Ovary (tissue), 9 donors: ENCODE measurements around the gene GARNL3. TPM values are rescaled to one million over a fixed set of nuclear protein-coding genes. Genes with fewer than 3 reads are reported as not detected.

Source experiments
- DNase-seq, 5 donors: peaks; one replicate each; pipeline ENCODE4 v3.0.0-alpha.2; 2019 to 2020
- H3K27ac ChIP-seq, 2 donors: fragments of 200-600 bp; one replicate each; pipeline versions ENCODE4 v1.5.1 to v1.8.0; 2019 to 2022
- H3K27me3 ChIP-seq: fragments of 200-600 bp; one replicate; pipeline ENCODE4 v1.8.0; 2022
- H3K36me3 ChIP-seq: fragments of 200-600 bp; sonication (generic); one replicate; pipeline ENCODE4 v1.5.1; 2019
- H3K4me1 ChIP-seq: one replicate; pipeline ENCODE4 v1.8.1; 2013; ENCODE audit warnings: mild to moderate bottlenecking, moderate library complexity; ENCODE audit not compliant: insufficient read depth
- H3K4me3 ChIP-seq: fragments of 200-600 bp; sonication (generic); one replicate; pipeline ENCODE4 v1.5.1; 2017
- H3K9me3 ChIP-seq, 2 donors: fragments of 200-600 bp in 1 of 2; sonication (generic) in 1 of 2; one replicate each; pipeline versions ENCODE4 v1.5.1 to v1.8.1; 2013 to 2019; ENCODE audit warnings: mild to moderate bottlenecking in 1 of 2, moderate library complexity in 1 of 2
- CTCF ChIP-seq, 3 donors: fragments of 450-650 bp in 2 of 3; fragments of 200-600 bp in 1 of 3; IDR thresholded peaks; one replicate each; pipeline versions ENCODE4 v1.5.1 to v1.8.0; 2016 to 2022; ENCODE audit warnings: antibody characterized with exemption in 3 of 3, mild to moderate bottlenecking in 1 of 3
- EP300 ChIP-seq: sonication (generic); formaldehyde crosslinking; IDR thresholded peaks from one replicate; pipeline ENCODE4 v1.6.1; 2017; ENCODE audit warnings: antibody characterized with exemption
- POLR2A ChIP-seq: fragments of 450-650 bp; IDR thresholded peaks from one replicate; pipeline ENCODE4 v1.6.1; 2017; ENCODE audit warnings: antibody characterized with exemption, mild to moderate bottlenecking, moderate library complexity
- WGBS, 3 donors: extraction: QIAGEN DNeasy Blood & Tissue Kit in 1 of 3; methylation state at CpG; one replicate each; pipeline versions ENCODE4 v1.1.5 to v1.1.7; 2013 to 2017; 5-methylcytosine and 5-hydroxymethylcytosine counted together
- intact Hi-C, 4 donors: fragments of 100-400 bp; cut with DNase I; formaldehyde crosslinking; loops; one replicate each; pipeline versions ENCODE4 v1.11.0 to v1.15.1; 2022 to 2023
- polyA plus RNA-seq, 2 donors: library from polyadenylated mRNA; stranded (reverse); fragments of 200-250 nt in 1 of 2; fragments of 350-450 nt in 1 of 2; fragmentation: Illumina TruSeq in 1 of 2; extraction: RNeasy Lipid Tissue Mini Kit (QIAGEN cat#74804) in 1 of 2; gene quantifications; one replicate each; pipeline ENCODE4 v1.2.3, GENCODE V29; 2013 to 2014
- total RNA-seq, 7 donors: library from RNA; depleted of rRNA in 2 of 7; stranded (reverse); fragments of >200 nt in 2 of 7; fragmentation: NEBNext Ultra II Directional in 3 of 7; extraction: Animal tissue kit (Norgen Biotek cat#: 25700) in 3 of 7; gene quantifications; one replicate each; pipeline versions ENCODE4 v1.1.0 to v1.2.4, GENCODE V29; 2016 to 2023
- donor health status: DM: no; HTN: no; CAD: no; lungs with moderate emphysema.
- donor health status: DM: no; HTN: no; CAD: no.
- donor health status: Bipolar disorder and iron deficiency.
- donor health status: DM: yes; HTN: yes; CAD: no.
- donor health status: DM: no; HTN: no; CAD: no.
- donor health status: DM: yes; HTN: yes; CAD: no.

Gene GARNL3
- total and polyA plus RNA-seq, 9 donors: 8.9 to 30.7 (median 22.9) TPM

DNA sequence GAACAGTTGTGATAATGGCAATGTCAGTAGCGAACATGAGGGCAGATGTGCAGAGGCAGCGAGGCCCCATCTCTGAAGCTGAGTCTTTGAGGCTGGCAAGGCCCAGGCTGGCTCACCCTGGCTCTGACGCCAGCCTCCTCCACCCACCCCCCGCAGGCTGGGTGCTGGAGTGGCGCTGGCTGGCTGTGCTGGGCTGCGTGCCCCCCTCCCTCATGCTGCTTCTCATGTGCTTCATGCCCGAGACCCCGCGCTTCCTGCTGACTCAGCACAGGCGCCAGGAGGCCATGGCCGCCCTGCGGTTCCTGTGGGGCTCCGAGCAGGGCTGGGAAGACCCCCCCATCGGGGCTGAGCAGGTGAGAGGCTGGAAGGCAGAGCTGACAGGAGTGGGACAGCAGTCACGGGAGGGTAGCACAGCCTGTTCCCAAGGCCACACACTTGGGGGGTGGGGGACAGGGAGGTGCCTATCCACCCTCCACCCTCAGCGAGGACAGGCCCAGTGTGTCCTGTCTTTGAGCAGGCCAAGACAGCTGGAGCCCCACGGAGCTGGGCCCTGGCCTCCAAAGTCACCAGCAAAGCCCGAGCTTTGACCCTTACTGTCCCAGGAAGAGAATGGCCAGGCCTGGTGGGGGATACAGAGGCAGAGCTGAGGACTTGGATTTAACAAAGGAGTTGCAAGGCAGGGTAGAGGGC lies 138.0 kb downstream of the GARNL3 start:
- Histone ChIP-seq H3K27me3 (no peaks in the 10 kb centered on the region), H3K4me1 (peaks cover 2% of the 10 kb centered on the region), H3K4me3 (no peak overlapping the region), H3K9me3 (no peaks in the 10 kb centered on the region), H3K36me3 (no peaks in the 10 kb centered on the region), H3K27ac (no peak overlapping the region)
- intact Hi-C loops: no loop called here
- TF ChIP-seq CTCF (IDR thresholded peaks at IDR 0.05) (no peak), EP300 (no peak), POLR2A (no peak)
- WGBS, 3 donors: 78 to 82% (median 82%) methylated on average over 16 to 18 of the region's 18 CpGs
- DNase-seq: no peak

DNA sequence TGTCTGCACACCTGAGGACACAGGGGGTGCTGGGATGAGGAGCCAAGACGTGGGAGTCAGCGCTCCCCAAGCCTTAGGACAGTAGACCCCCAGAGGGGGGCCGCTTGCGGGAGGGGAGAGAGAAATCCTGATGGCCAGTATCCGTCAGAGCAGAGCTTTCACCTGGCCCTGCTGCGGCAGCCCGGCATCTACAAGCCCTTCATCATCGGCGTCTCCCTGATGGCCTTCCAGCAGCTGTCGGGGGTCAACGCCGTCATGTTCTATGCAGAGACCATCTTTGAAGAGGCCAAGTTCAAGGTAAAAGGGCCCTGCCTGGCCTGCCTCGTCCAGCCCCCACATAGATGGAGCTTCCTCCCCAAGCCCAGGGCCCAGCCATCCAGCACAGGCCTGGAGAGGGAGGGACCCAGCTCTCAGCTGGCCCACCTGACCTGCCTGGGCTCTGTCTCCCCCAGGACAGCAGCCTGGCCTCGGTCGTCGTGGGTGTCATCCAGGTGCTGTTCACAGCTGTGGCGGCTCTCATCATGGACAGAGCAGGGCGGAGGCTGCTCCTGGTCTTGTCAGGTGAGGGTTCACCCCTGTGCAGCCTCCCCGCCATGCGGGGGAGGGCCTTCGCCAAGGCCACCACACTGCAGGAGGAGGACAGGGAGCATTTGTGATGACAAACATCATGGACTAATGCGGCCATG lies 139.1 kb downstream of the GARNL3 start:
- H3K9me3 ChIP-seq: no peaks in the 10 kb centered on the region
- H3K27ac ChIP-seq: no peak overlapping the region
- intact Hi-C loops: no loop called here
- no peaks in the 10 kb centered on the region for H3K4me1 ChIP-seq
- DNase-seq: no peak
- no peak for TF ChIP-seq POLR2A
- TF ChIP-seq CTCF (IDR thresholded peaks at IDR 0.05): no peak
- TF ChIP-seq EP300: no peak
- H3K27me3 ChIP-seq: no peaks in the 10 kb centered on the region
- WGBS, 3 donors: 81 to 86% (median 83%) methylated on average over 21 to 22 of the region's 22 CpGs
- H3K36me3 ChIP-seq: no peaks in the 10 kb centered on the region
- no peak overlapping the region for H3K4me3 ChIP-seq

- intact Hi-C loops: no loop called here
- no peak for DNase-seq
- Histone ChIP-seq H3K27me3 (no peaks in the 10 kb centered on the region), H3K36me3 (no peaks in the 10 kb centered on the region), H3K27ac (no peak overlapping the region), H3K4me1 (no peaks in the 10 kb centered on the region), H3K4me3 (no peak overlapping the region), H3K9me3 (no peaks in the 10 kb centered on the region)
- 90 to 92% (median 92%) methylated on average over 23 of the region's 23 CpGs for WGBS, 3 donors
- no peak for TF ChIP-seq CTCF (IDR thresholded peaks at IDR 0.05)
- TF ChIP-seq POLR2A: no peak
- TF ChIP-seq EP300: no peak
These were observed 140.1 kb downstream of the GARNL3 start for GRCh38 chr9:127404631-127405030.

DNA sequence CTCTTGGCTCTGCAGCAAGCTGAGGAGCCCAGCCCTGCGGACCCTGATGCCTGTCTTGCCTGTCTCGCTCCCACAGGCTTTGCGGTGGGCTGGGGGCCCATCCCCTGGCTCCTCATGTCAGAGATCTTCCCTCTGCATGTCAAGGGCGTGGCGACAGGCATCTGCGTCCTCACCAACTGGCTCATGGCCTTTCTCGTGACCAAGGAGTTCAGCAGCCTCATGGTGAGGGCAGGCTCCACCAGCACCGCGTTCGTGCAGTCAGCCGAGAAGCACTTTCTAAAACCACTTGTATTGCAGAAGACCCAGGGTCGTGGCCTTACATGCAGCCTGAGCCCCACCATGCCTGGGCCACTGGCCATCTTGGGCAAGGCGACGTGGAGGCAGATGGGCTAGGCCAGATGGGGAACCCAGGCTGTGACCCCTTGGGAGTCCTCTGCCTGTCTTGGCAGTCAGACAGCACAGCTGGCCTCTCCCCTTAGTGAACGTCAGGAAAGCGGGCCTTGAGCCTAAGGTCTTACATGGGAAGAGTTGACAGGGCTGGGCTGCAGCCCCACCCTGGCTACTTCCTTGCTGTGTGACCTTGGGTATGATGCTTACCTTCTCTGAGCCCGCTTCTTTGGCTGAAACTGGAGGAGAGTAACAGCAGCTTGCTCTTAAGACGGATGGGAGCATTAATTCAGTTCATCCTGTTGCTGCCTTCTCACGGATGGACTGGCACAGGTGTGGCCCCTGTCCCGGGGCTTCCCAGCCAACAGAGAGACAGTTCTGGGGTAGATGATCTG lies 141.0 kb downstream of the GARNL3 start:
- H3K9me3 ChIP-seq: no peaks in the 10 kb centered on the region
- no peak for TF ChIP-seq EP300
- no peak for TF ChIP-seq POLR2A
- no peak for TF ChIP-seq CTCF (IDR thresholded peaks at IDR 0.05)
- 91 to 97% (median 92%) methylated on average over 20 of the region's 20 CpGs for WGBS, 3 donors
- H3K27me3 ChIP-seq: no peaks in the 10 kb centered on the region
- no peak overlapping the region for H3K4me3 ChIP-seq
- intact Hi-C loops: no loop called here
- no peaks in the 10 kb centered on the region for H3K36me3 ChIP-seq
- no peak for DNase-seq
- no peak overlapping the region for H3K27ac ChIP-seq
- no peaks in the 10 kb centered on the region for H3K4me1 ChIP-seq
